Fibroblast of villous mesenchyme (primary cell): ENCODE measurements around the gene BANF2. TPM values are rescaled to one million over a fixed set of nuclear protein-coding genes. Genes with fewer than 3 reads are reported as not detected.
"Not testable (repeated sequence)": the region's sequence is repeated elsewhere in the genome, so short reads cannot be mapped to it uniquely, and the experiment has no call there.

ENCODE experiments used
- DNase-seq: peaks from one replicate; pipeline ENCODE4 v3.0.0-alpha.2; 2010; ENCODE audit warnings: low read depth
- H3K4me3 ChIP-seq: 2 replicates; pipeline ENCODE4 v1.5.1; 2011; ENCODE audit warnings: low read depth, mild to moderate bottlenecking, low read length
- CTCF ChIP-seq: IDR thresholded peaks from 2 replicates; pipeline ENCODE4 v1.5.1; 2012; ENCODE audit warnings: low read depth, mild to moderate bottlenecking, low read length; ENCODE audit not compliant: insufficient read depth
- total RNA-seq: library from RNA; depleted of rRNA; stranded (reverse); fragments of >200 nt; gene quantifications from 2 replicates; pipeline ENCODE4 v1.2.3, GENCODE V29; 2012

Gene BANF2
- total RNA-seq, 1 donor = not detected

DNA sequence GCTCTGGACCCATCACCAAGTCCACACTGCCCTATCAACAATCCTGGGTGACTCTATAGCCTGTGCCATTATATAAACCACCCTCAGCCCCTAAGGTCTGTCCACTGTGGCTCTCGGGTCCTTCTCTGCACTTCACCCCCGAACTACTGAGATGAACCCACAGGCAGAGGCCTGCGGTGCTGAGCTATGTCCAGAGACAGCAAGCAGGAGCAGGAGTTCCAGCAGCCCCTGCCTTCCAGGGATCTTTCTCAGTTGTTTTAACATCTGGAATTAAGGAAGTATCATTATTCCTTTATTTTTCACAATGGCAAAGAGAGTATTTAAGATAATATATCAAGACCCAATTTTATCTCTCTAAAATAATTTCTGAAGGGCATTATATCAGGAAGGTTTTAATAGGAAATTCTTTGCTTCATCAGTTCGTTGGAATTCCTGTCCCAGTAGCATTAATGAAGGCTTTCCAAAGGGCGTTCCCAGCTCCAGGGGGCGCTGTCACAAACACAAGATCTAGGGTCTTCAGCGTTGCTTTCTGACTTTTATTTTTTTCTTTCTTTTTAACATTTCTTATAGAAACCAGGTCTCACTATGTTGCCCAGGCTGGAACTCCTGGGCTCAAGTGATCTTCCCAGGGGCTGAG, 45.0 kb upstream of the BANF2 start:
- peak; percentile 60 for DNase-seq
- peak; percentile 72 for TF ChIP-seq CTCF
- H3K4me3 ChIP-seq = no peak overlapping the region

GRCh38 chr20:17655286-17655651, 44.5 kb upstream of the BANF2 start:
- no peak for DNase-seq
- TF ChIP-seq CTCF = no peak
- H3K4me3 ChIP-seq = no peak overlapping the region

DNA sequence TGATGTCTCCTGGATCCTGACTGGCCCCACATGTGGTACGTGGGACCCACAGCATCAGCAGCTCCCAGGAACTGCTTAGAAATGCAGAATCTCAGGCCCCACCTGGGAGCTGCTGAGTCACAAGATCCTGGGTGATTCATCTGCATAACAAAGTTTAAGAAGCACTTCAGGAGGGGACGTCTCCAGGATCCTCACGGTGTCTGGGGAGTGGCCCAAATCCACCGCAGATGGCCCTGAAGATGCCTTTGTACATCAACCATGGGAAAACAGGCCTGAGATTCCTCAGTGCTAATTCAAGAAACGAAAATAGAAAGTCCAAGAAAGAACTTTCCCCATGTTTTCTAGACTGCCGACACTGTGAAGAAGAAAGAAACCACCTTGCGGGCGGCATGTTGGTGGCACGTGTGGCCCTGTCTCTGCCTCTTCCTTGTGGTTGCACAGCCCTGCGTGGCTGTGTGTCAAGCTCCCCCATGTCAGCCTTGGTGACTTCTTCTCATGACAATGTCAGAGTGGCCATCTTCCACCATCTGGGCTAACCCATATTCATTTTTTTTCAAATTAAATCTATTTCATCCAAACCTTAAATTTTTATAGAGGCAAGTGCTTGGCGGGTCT, 43.8 kb upstream of the BANF2 start:
- no peak overlapping the region for H3K4me3 ChIP-seq
- DNase-seq = peak; percentile 73
- no peak for TF ChIP-seq CTCF

- no peak for TF ChIP-seq CTCF
- no peak for DNase-seq
- no peak overlapping the region for H3K4me3 ChIP-seq
These were observed 42.5 kb upstream of the BANF2 start for GRCh38 chr20:17657079-17657825.

DNA sequence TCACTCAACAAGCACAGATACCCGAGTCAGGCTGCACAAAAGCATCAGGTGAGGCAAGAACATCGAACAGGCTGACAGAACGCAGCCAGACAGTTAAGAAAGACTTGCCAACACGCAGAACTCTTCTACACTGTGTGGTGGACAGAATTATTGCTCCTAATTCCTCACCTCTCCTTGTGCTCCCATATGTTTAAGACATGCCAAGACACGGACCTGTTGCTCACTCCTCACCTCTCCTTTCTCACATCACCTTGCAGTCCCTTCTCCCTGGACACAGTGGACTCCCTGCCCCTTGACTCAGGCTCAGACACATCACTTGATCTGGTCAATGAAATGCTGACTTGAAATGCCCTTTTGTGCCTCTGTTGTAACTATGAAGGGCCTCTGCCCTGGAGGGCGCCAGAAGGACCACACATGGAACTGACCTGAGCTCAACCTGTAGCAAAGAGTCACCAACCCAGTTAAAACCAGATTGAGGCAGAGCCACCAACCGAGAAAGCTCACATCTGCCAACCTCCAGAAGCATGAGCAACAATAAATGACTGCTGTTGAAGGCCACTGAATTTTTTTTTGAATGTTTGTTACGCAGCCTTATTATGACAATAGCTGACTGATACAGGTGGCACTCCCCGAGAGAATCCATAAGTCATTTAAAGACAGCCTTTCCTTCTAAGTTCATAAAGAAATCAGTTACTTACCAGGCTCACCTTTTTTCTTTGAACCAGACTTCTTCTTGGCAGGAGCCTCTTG, 41.7 kb upstream of the BANF2 start:
- H3K4me3 ChIP-seq = no peak overlapping the region
- no peak for TF ChIP-seq CTCF
- no peak for DNase-seq

GRCh38 chr20:17658648-17658993, 41.1 kb upstream of the BANF2 start:
- DNase-seq = no peak
- H3K4me3 ChIP-seq = no peak overlapping the region
- TF ChIP-seq CTCF = no peak

- not testable (repeated sequence) for H3K4me3 ChIP-seq, DNase-seq
These were observed 40.4 kb upstream of the BANF2 start for GRCh38 chr20:17659344-17659743.
